Muscle of back (tissue), 11 donors: ENCODE data around the gene SNORC. TPM values are rescaled to one million over a fixed set of nuclear protein-coding genes. Genes with fewer than 3 reads are reported as not detected.

ENCODE experiments used
- DNase-seq, 3 donors: peaks; one replicate each; pipeline versions ENCODE4 v3.0.0 to v3.0.0-alpha.2; 2013
- polyA plus RNA-seq, 10 donors: library from polyadenylated mRNA; unstranded; fragments of 120-200 nt; gene quantifications; one replicate each; pipeline ENCODE4 v1.2.1, GENCODE V29; 2013; ENCODE audit not compliant: insufficient read length in 10 of 10

SNORC gene
- polyA plus RNA-seq, 10 donors, result 0.47 to 3.0 (median 1.6) TPM

- no peak for DNase-seq
Observed at GRCh38 chr2:232882505-232883115, 12.5 kb downstream of the SNORC start.

GRCh38 chr2:232883116-232883721, 13.2 kb downstream of the SNORC start:
- DNase-seq, result no peak

GRCh38 chr2:232884001-232884421, 13.9 kb downstream of the SNORC start:
- DNase-seq, result no peak

GRCh38 chr2:232884549-232885263, 14.6 kb downstream of the SNORC start:
- DNase-seq, result no peak

- no peak for DNase-seq
Observed at GRCh38 chr2:232885264-232885961, 15.3 kb downstream of the SNORC start.

- DNase-seq, result no peak
Observed at GRCh38 chr2:232886176-232886575, 16.1 kb downstream of the SNORC start.

- no peak for DNase-seq
Observed at GRCh38 chr2:232886632-232887031, 16.6 kb downstream of the SNORC start.

GRCh38 chr2:232887171-232887850, 17.2 kb downstream of the SNORC start:
- no peak for DNase-seq

- no peak for DNase-seq
Observed at GRCh38 chr2:232888099-232888836, 18.2 kb downstream of the SNORC start.

- DNase-seq, result no peak
Observed at GRCh38 chr2:232888839-232889529, 18.9 kb downstream of the SNORC start.

GRCh38 chr2:232889876-232890401, 19.9 kb downstream of the SNORC start:
- DNase-seq, result no peak

- DNase-seq, result no peak
Observed at GRCh38 chr2:232890536-232890895, 20.5 kb downstream of the SNORC start.

GRCh38 chr2:232890896-232891601, 21.0 kb downstream of the SNORC start:
- DNase-seq, result peak in 1 of 3 donors; percentile 3

GRCh38 chr2:232891621-232892071, 21.6 kb downstream of the SNORC start:
- peak in 1 of 3 donors; percentile 5 for DNase-seq

GRCh38 chr2:232892221-232892620, 22.2 kb downstream of the SNORC start:
- no peak for DNase-seq

GRCh38 chr2:232892843-232893242, 22.8 kb downstream of the SNORC start:
- no peak for DNase-seq

GRCh38 chr2:232893834-232894233, 23.8 kb downstream of the SNORC start:
- no peak for DNase-seq

- no peak for DNase-seq
Observed at GRCh38 chr2:232894251-232894650, 24.2 kb downstream of the SNORC start.

- DNase-seq, result no peak
Observed at GRCh38 chr2:232894746-232895145, 24.7 kb downstream of the SNORC start.

- no peak for DNase-seq
Observed at GRCh38 chr2:232896111-232896510, 26.0 kb downstream of the SNORC start.
